HG03175 (cell line): ENCODE data around the gene CNGA2.

Experiments
- ATAC-seq: cut with Tn5 transposase; IDR thresholded peaks from one replicate; pipeline ENCODE4 v1.9.1; 2021; ENCODE audit warnings: mild to moderate bottlenecking, moderate library complexity; ENCODE audit not compliant: unreplicated experiment

CNGA2 gene

DNA sequence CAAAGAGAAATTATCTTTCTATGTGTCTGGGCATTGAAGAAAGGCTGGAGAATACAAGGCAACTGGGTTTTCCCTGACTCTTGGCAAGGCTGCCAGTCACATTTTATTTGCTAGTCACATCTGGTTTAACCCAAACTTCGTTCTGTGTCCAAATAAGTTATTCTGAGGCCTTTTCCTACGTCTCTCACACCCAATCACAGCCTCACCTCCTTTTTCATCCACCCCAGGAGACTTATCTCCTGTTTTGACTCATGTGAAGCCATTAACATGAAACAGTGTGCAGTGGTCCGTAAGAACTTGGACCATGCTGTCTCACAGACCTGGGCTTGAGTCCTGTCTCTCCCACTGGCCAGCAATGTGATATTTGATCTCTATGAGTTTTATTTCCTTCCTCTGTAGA lies 59.3 kb downstream of the CNGA2 start:
- no peak for ATAC-seq
